Sigmoid colon (tissue), 7 donors: ENCODE data around the gene TPP2. TPM values are rescaled to one million over a fixed set of nuclear protein-coding genes. Genes with fewer than 3 reads are reported as not detected.

ENCODE experiments used
- DNase-seq: peaks from one replicate; pipeline ENCODE4 v3.0.0-alpha.2; 2019
- H3K27ac ChIP-seq, 4 donors: fragments of 200-600 bp; sonication (generic); one replicate each; pipeline ENCODE4 v1.5.1; 2016 to 2019; ENCODE audit warnings: mild to moderate bottlenecking in 1 of 4
- H3K27me3 ChIP-seq, 3 donors: fragments of 200-600 bp; sonication (generic); one replicate each; pipeline ENCODE4 v1.5.1; 2019; ENCODE audit warnings: mild to moderate bottlenecking in 1 of 3
- H3K36me3 ChIP-seq, 4 donors: fragments of 200-600 bp; sonication (generic); one replicate each; pipeline ENCODE4 v1.5.1; 2016 to 2019
- H3K4me1 ChIP-seq, 4 donors: fragments of 200-600 bp; sonication (generic); one replicate each; pipeline ENCODE4 v1.5.1; 2017 to 2019
- H3K4me3 ChIP-seq, 4 donors: fragments of 200-600 bp; sonication (generic); one replicate each; pipeline ENCODE4 v1.5.1; 2017 to 2019; ENCODE audit warnings: mild to moderate bottlenecking in 2 of 4, moderate library complexity in 1 of 4
- H3K9me3 ChIP-seq, 4 donors: fragments of 200-600 bp in 3 of 4; sonication (generic) in 3 of 4; one replicate each; pipeline versions ENCODE4 v1.5.1 to v1.6.1; 2013 to 2019
- CTCF ChIP-seq, 4 experiments: fragments of 450-650 bp in 3 of 4; fragments of 200-600 bp in 1 of 4; IDR thresholded peaks; one replicate each; pipeline ENCODE4 v1.5.1; 2016 to 2019; ENCODE audit warnings: antibody characterized with exemption in 4 of 4, mild to moderate bottlenecking in 3 of 4, moderate library complexity in 2 of 4
- EP300 ChIP-seq, 4 donors: sonication (generic); formaldehyde crosslinking; IDR thresholded peaks; one replicate each; pipeline ENCODE4 v1.6.1; 2017; ENCODE audit warnings: antibody characterized with exemption in 4 of 4
- POLR2A ChIP-seq, 2 donors: fragments of 450-650 bp; IDR thresholded peaks; one replicate each; pipeline ENCODE4 v1.6.1; 2016; ENCODE audit warnings: antibody characterized with exemption in 2 of 2, mild to moderate bottlenecking in 2 of 2, moderate library complexity in 2 of 2
- POLR2AphosphoS5 ChIP-seq, 4 donors: sonication (generic); formaldehyde crosslinking; IDR thresholded peaks; one replicate each; pipeline ENCODE4 v1.6.1; 2017; ENCODE audit warnings: antibody characterized with exemption in 4 of 4
- WGBS, 2 donors: extraction: QIAGEN DNeasy Blood & Tissue Kit; methylation state at CpG; one replicate each; pipeline ENCODE4 v1.1.7; 2013; 5-methylcytosine and 5-hydroxymethylcytosine counted together
- intact Hi-C: fragments of 100-400 bp; cut with DNase I; formaldehyde crosslinking; loops from one replicate; pipeline ENCODE4 v1.15.1; 2023
- polyA plus RNA-seq, 3 donors: library from polyadenylated mRNA; stranded (reverse); fragments of 200-250 nt; gene quantifications; one replicate each; pipeline ENCODE4 v1.2.3, GENCODE V29; 2013
- total RNA-seq, 4 donors: library from RNA; depleted of rRNA; stranded (reverse); fragments of >200 nt; gene quantifications; one replicate each; pipeline ENCODE4 v1.1.0, GENCODE V29; 2016
- donor health status: healthy with polysubstance abuse.
- donor health status: Bipolar disorder and iron deficiency.
- donor health status: healthy.

TPP2 gene
- total and polyA plus RNA-seq, 7 donors, result 11.4 to 54.2 (median 33.0) TPM

- WGBS, 2 donors, result 62 to 87% methylated on average over 4 of the region's 4 CpGs
- no peak for TF ChIP-seq POLR2A (IDR thresholded peaks at IDR 0.05)
- TF ChIP-seq POLR2AphosphoS5 (IDR thresholded peaks at IDR 0.05), result no peak
- TF ChIP-seq CTCF (IDR thresholded peaks at IDR 0.05), result no peak
- no peak for TF ChIP-seq EP300 (IDR thresholded peaks at IDR 0.05)
- DNase-seq, result no peak
- intact Hi-C loops, result no loop called here
- Histone ChIP-seq H3K27me3 (peaks cover 0 to 18% (median 0%) of the 10 kb centered on the region in 3 donors), H3K27ac (no peak overlapping the region), H3K4me3 (no peak overlapping the region), H3K36me3 (no peaks in the 10 kb centered on the region), H3K9me3 (no peaks in the 10 kb centered on the region), H3K4me1 (no peaks in the 10 kb centered on the region)
Observed at GRCh38 chr13:102693250-102693649, 96.5 kb downstream of the TPP2 start.

GRCh38 chr13:102693776-102694175 lies 97.0 kb downstream of the TPP2 start:
- 63 to 72% methylated on average over 2 of the region's 2 CpGs for WGBS, 2 donors
- intact Hi-C loops, result no loop called here
- no peak for DNase-seq

GRCh38 chr13:102694937-102695336 lies 98.2 kb downstream of the TPP2 start, which contains the start of gene METTL21C:
Gene METTL21C, minus strand, starts transcription at chr13:102695044. Its CDS starts 546 bp downstream, at chr13:102694498.
- H3K36me3 ChIP-seq, result no peaks in the 10 kb centered on the region
- peaks cover 0 to under 1% (median under 1%) of the 10 kb centered on the region in 4 donors for H3K4me1 ChIP-seq
- peaks cover 0 to 18% (median 0%) of the 10 kb centered on the region in 3 donors for H3K27me3 ChIP-seq
- intact Hi-C loops, result no loop called here
- H3K9me3 ChIP-seq, result no peaks in the 10 kb centered on the region
- no peak for DNase-seq
- 85 to 87% methylated on average over 6 of the region's 6 CpGs for WGBS, 2 donors
- H3K27ac ChIP-seq, result no peak within 1 kb of the TSS
- H3K4me3 ChIP-seq, result no peak within 1 kb of the TSS
- TF ChIP-seq POLR2AphosphoS5 (IDR thresholded peaks at IDR 0.05) (no peak), CTCF (IDR thresholded peaks at IDR 0.05) (no peak), EP300 (IDR thresholded peaks at IDR 0.05) (no peak), POLR2A (IDR thresholded peaks at IDR 0.05) (no peak)

More at GRCh38 chr13:102693776-102694175, 97.0 kb downstream of the TPP2 start:
- Histone ChIP-seq H3K27me3 (peaks cover 0 to 18% (median 0%) of the 10 kb centered on the region in 3 donors), H3K9me3 (no peaks in the 10 kb centered on the region), H3K4me1 (no peaks in the 10 kb centered on the region), H3K27ac (no peak overlapping the region), H3K36me3 (no peaks in the 10 kb centered on the region), H3K4me3 (no peak overlapping the region)
- TF ChIP-seq POLR2AphosphoS5 (IDR thresholded peaks at IDR 0.05) (no peak), EP300 (IDR thresholded peaks at IDR 0.05) (no peak), CTCF (IDR thresholded peaks at IDR 0.05) (no peak), POLR2A (IDR thresholded peaks at IDR 0.05) (no peak)

- WGBS, 2 donors, result 88 to 91% methylated on average over 4 of the region's 4 CpGs
- intact Hi-C loops, result no loop called here
Observed at GRCh38 chr13:102696465-102696864, 99.7 kb downstream of the TPP2 start.

More at GRCh38 chr13:102696465-102696864, 99.7 kb downstream of the TPP2 start:
- TF ChIP-seq POLR2AphosphoS5 (IDR thresholded peaks at IDR 0.05) (no peak), POLR2A (IDR thresholded peaks at IDR 0.05) (no peak), EP300 (IDR thresholded peaks at IDR 0.05) (no peak), CTCF (IDR thresholded peaks at IDR 0.05) (no peak)
- peaks cover 0 to 13% (median 7%) of the 10 kb centered on the region in 4 donors for H3K4me1 ChIP-seq
- no peak overlapping the region for H3K27ac ChIP-seq
- no peaks in the 10 kb centered on the region for H3K36me3 ChIP-seq
- no peaks in the 10 kb centered on the region for H3K9me3 ChIP-seq
- peaks cover 0 to 14% (median 0%) of the 10 kb centered on the region in 3 donors for H3K27me3 ChIP-seq
- no peak for DNase-seq
- H3K4me3 ChIP-seq, result no peak overlapping the region
